Activated naive CD4-positive, alpha-beta T cell treated with Interleukin-2 at 50 U/mL for 16 hours (primary cell): ENCODE measurements around the gene WBP11.
A peak's percentile ranks its signal among the peaks of the same experiment; 100 is the strongest.
"Not testable (repeated sequence)": the region's sequence is repeated elsewhere in the genome, so short reads cannot be mapped to it uniquely, and the experiment has no call there.

Source experiments
- DNase-seq: peaks from one replicate; pipeline ENCODE4 v3.0.0-alpha.2; 2020

Gene WBP11

DNA sequence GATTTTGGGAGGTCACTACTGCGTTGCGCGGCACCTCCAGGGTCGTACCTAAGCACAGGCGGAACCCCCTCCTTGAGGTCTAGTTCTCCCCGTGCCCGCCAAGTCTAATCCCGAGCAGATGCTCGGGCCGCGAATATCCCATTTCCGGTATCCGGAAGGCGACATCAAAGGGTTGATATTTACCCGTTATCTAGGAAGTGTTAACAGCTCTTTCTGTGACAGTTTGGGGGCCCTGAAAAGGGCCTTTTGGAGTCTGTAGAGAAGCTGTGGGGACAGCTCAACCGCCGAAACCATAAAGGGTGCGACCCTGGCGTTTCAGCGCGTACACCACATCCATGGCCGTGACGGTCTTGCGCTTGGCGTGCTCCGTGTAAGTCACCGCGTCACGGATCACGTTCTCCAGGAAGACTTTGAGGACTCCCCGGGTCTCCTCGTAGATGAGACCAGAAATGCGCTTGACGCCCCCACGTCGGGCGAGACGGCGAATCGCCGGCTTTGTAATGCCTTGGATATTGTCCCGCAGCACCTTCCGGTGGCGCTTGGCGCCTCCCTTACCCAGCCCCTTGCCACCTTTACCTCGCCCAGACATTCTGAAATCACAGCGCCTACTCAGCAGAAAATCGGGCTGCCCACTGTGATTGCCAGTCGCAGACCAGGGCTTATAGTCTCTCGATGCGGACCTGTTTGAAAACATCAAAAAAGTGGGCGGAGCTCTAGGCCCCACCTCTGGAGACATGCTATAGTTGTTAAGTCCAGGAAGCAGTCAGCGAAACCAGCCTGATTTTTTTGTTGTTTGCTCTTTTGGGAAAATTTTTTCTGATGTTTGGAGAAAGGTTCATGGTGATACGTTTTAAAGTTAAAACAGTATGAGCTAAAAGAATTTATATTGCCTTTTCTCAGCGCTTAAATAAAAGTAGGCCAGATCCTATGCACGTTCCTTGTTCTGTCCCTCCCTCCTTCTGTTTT is 32.5 kb downstream of the WBP11 start:
- peak; percentile 94 for DNase-seq

DNA sequence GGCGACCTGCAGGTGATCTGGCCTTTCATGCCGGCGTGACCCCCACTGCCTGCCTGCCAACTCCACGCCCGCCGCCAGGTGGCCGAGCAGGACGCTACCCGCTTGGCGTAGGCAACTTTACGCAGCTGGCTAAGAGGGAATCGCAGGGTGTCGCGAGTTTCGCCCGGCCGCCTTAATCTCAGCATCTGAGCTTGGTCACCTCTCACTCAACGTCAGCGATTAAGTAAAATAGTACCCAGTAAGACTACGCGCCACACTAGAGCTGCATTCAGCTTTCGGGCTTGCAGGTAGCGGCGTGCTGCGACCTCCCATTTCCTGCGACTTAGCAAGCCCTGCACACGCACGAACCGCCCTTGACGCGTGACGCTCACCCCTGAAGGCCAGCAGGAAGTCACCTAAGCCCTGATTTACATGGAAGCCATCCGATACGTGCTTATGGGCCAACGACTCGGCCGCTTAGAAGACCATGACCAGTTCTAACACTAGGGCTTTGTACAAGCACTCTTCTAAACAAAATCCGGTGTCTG is 33.2 kb downstream of the WBP11 start:
- peak; percentile 91 for DNase-seq

DNA sequence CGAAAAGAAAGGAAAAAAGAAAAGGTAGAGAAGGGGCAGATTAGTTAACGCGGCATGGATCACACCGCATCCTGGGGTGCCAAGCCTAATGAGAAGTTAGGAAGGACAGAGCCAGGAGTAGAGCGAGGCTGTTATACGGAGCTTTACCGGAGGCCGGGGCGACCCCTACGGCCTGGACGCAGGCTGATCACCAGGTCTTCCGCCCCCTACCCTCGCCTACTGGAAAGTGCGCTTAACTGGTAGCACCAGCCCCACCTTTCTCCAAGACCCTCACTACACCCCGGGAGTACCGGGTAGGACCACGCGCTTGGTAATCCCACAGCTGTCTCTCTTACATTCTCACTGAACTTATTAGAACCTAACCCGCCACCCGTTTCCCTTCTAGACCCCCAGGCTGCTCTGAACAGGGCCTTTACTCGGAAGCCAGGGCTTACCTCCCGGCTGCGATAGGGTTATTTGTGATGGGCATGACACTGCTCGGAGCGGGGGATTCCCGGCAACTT is 33.8 kb downstream of the WBP11 start:
- DNase-seq = no peak

DNA sequence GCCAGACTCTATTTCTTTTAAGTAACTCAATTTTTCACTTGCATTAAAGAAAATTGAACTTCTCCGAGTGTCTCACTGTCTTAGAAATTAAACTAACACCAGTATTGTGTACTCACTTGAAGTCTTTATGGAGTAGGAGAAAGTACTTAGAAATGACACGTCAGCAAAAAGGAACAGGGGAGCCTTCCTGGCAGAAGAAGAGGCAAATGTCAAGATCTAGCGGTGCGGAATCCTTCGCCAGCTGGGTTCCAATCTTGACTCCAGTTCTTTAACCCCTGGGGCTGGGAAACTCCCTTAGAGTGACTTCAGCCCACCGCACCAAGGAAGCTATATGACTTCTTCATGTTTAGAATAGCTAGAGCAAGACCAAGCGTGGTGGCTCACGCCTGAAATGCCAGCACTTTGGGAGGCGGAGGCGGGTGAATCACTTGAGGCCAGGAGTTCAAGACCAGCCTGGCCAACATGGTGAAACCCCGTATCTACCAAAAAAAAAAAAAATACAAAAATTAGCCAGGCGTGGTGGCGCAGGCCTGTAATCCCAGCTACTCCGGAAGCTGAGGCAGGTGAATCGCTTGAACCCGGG is 34.4 kb downstream of the WBP11 start:
- peak; percentile 62 for DNase-seq

DNA sequence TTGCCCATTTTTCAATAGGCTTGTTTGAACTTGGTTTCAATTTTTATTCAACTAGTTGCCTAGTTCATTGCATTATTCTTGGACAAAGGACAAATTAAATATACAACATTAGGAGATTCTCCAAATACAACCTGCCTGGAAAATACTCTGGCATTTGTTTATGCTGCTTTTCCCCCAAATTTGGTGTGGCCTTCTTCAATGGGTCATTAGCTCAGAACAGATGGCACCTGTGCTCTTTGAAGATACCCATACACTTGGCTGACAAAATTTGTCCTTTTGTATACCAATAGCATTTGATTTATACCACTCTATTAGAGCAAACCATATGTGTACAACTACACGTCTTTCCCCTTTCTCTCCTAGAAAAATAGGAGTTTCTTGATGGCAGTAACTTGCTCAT is 35.7 kb downstream of the WBP11 start:
- DNase-seq = no peak

DNA sequence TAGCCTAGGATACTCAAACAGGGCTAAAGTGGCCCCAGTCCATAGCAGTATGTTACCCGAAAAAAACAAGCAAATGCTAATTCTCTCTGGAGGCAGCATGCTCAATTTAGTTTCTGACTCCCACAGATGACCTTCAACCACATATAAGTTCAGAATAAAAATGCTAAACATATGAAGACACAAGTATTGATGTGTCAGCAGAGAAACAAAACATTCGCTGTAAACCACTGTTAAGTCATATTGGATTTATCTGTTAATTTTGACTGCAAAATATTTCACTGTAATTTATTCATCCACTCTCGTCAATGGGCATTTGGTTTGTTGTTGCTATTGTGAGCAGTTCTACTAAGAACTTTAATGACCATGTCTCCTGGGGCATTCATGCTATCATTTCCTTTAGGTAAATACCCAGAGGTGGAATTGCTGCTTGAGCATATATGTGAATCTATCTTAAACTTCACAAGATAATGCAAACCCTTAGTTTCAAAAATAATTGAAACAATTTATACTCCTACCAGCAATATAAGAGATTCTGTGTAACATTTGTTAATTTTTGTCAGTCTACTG is 36.5 kb downstream of the WBP11 start:
- DNase-seq = no peak

DNA sequence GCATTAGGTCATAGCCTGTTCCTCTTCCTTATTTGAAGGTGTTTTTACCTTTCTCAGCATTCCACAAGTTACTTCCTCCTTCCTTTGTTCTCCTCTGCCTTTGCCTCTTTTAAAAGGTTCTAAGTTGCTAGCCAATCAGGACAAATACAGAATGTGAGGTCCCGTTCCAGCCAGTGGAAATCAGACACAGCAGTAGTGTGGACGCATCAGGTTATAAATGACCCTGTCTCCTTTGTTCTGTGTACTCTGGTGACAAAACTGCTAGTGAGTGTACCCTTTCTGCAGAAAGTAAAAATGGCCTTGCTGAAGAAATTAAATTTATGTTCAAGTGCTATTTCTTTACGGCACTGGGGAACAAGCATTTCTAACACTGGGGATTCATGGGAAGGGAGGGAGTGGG is 37.3 kb downstream of the WBP11 start:
- not testable (repeated sequence) for DNase-seq

DNA sequence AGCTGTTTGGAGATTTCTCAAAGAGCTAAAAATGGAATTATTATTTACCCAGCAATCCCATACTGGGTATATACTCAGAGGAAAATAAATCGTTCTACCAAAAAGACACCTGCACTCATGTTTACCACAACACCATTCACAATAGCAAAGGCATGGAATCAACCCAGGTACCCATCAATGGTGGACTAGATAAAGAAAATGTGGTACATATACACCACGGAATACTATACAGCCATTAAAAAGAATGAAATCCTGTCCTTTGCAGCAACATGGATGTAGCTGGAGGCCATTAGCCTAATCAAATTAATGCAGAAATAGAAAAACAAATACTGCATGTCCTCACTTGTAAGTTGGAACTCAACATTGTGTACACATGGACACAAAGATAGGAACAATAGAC is 37.9 kb downstream of the WBP11 start:
- no peak for DNase-seq

DNA sequence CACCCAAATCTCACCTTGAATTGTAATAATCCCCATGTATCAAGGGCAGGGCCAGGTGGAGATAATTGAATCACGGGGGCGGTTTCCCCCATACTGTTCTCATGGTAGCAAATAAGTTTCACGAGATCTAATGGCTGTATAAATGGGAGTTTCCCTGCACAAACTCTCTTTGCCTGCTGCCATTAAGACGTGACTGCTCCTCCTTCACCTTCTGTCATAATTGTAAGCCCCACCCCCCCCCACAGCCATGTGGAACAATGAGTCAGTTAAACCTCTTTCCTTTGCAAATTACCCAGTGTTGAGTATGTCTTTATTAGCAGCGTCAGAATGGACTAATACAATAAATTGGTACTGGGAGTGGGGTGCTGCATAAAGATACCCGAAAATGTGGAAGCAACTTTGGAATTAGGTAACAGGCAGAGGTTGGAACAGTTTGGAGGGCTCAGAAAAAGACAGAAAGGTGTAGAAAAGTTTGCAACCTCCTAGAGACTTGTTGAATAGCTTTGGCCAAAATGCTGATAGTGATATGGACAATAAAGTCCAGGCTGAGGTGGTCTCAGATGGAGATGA is 43.5 kb downstream of the WBP11 start:
- DNase-seq = not testable (repeated sequence)

DNA sequence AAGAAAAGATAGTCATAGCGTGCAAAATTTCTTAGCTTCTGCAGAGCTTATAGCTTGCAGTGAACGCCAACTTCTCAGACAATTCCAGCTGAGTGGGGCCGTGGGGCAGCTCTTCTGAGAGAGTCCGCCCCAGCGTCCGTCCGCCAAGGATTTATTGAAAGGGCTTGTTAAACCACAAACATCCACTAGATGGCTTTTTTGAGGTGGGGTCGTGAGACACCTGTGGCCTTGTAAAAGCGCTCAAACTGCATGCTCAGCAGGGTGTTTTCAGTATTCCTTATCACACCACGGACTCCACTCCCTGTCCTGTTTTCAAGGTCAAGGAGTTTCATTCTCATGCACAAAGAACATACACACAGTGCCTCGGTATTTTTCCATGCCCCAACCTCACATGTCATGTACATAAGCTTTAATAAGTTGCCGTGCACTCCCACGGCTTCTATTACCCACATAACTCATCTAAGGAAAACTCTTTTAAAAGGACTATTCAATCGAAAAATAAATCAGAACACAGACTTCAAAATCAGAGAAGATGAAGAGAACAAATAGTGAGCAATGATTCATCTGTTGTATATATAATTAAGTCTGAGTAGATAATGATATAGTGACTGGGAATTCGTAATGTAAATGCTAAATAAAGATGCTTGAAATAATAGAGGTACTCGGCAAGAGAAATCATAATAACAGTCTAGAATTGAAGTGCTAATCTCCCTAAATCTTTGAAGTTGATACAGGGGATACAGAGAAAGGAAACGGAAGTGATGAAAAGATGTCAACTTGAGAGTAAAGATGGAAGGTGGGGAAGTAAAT is 46.7 kb downstream of the WBP11 start:
- no peak for DNase-seq

DNA sequence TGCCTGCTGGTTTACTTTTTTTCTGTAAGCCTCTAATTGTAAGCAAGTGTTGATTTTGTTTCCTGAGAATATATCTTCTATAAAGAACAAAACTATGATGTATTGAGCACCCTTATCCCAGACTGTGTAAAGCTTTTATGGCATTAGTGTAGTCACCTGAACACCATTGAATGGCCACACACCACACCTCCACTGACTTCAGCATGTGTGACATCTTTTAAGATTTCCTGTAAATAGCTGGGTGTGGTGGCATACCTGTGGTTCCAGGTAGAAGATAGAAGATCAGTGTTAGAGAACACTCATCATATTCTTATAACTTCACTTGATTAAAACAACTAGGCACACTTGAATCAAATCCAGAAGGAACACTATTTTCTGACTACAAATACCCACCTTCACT is 51.3 kb downstream of the WBP11 start:
- no peak for DNase-seq

DNA sequence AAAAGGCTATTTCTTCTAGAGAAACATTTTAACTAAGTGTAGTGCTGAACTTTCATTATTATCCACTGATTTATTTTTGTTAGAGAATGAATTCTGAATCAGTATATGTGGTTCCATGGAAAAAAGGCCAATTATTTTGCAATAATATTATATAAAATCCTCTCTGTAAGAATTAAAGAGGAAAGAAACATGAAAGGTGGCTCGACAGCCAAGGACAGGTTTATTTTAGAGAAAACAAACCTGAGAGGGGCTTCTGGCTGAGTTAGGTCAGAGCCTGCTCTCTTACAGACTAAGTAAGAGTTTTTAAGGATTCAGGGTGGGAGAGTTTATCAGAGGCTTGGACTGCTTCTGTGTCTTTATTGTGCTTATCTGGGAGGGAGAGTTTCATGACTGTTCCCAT is 60.2 kb downstream of the WBP11 start:
- DNase-seq = no peak

DNA sequence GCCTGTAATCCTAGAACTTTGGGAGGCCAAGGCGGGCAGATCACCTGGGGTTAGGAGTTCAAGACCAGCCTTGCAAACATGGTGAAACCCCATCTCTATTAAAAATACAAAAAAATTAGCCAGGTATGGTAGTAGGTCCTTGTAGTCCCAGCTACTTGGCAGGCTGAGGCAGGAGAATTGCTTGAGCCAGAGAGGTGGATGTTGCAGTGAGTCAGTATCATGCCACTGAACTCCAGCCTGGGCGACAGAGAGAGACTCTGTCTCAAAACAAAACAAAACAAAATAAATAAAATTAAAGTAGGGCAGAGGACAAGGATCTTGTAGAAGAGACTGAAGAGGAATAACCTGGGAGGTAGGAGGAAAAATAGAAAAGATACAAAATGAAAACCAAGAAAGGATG is 61.3 kb downstream of the WBP11 start:
- no peak for DNase-seq

DNA sequence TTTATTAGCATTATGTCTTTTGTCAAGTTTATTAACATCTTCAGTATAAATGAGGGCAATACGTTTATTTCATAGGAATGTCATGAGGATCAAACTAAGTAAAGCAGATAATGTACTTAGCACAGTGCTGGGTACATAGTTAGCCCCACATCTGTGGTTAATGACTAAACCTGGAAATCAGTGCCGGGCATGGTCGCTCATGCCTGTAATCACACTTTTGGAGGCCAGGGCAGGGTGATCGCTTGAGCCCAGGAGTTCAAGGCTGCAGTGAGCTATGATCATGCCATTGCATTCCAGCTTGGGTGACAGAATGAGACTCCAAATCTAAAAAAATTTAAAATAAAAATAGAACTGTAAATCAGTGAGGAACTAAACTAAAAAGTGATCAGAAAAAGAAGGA is 62.1 kb downstream of the WBP11 start:
- no peak for DNase-seq

DNA sequence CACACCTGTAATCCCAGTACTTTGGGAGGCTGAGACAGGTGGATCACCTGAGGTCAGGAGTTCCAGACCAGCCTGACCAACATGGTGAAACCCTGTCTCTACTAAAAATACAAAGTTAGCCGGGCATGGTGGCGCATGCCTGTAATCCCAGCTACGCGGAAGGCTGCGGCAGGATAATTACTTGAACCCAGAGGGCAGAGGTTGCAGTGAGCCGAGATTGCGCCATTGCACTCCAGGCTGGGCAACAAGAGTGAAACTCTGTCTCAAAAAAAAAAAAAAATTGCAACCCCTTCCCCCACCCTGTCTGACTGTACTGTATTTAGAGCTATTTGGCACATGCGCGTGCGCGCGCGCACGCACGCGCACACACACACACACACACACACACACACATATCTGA is 66.8 kb downstream of the WBP11 start:
- not testable (repeated sequence) for DNase-seq
